ENCODE results near the gene LDLRAD3. TPM values are rescaled to one million over a fixed set of nuclear protein-coding genes. Genes with fewer than 3 reads are reported as not detected.
A peak's percentile ranks its signal among the peaks of the same experiment; 100 is the strongest.

The LDLRAD3 gene
- total RNA-seq, 1 donor from 2014 or later = 28.5 TPM

GRCh38 chr11:36104660-36104992 is 160.8 kb downstream of the LDLRAD3 start:
- Mint-ChIP-seq H3K36me3 (ENCODE audit: low read depth, unreplicated experiment) (peaks cover 23% of the 10 kb centered on the region), H3K27me3 (ENCODE audit: unreplicated experiment) (peaks cover 9% of the 10 kb centered on the region), H3K9me3 (ENCODE audit: unreplicated experiment) (no peaks in the 10 kb centered on the region), H3K4me3 (ENCODE audit: unreplicated experiment) (peak overlapping the region; percentile 68), H3K27ac (ENCODE audit: unreplicated experiment) (peak overlapping the region; percentile 64), H3K4me1 (ENCODE audit: unreplicated experiment) (peaks cover 26% of the 10 kb centered on the region)
- DNase-seq (ENCODE audit: low spot score) = no peak
- TF ChIP-seq CTCF (IDR thresholded peaks at IDR 0.05; ENCODE audit: unreplicated experiment) = no peak

GRCh38 chr11:36105743-36106581 is 162.1 kb downstream of the LDLRAD3 start:
- H3K27me3 Mint-ChIP-seq (ENCODE audit: unreplicated experiment) = peaks cover 9% of the 10 kb centered on the region
- peaks cover 40% of the 10 kb centered on the region for H3K4me1 Mint-ChIP-seq (ENCODE audit: unreplicated experiment)
- no peaks in the 10 kb centered on the region for H3K9me3 Mint-ChIP-seq (ENCODE audit: unreplicated experiment)
- H3K4me3 Mint-ChIP-seq (ENCODE audit: unreplicated experiment) = no peak overlapping the region
- H3K27ac Mint-ChIP-seq (ENCODE audit: unreplicated experiment) = peak overlapping the region; percentile 64
- H3K36me3 Mint-ChIP-seq (ENCODE audit: low read depth, unreplicated experiment) = peaks cover 22% of the 10 kb centered on the region
- DNase-seq (ENCODE audit: low spot score) = no peak
- TF ChIP-seq CTCF (IDR thresholded peaks at IDR 0.05; ENCODE audit: unreplicated experiment) = no peak

- Mint-ChIP-seq H3K27me3 (ENCODE audit: unreplicated experiment) (peaks cover 9% of the 10 kb centered on the region), H3K36me3 (ENCODE audit: low read depth, unreplicated experiment) (peaks cover 20% of the 10 kb centered on the region), H3K4me1 (ENCODE audit: unreplicated experiment) (peaks cover 51% of the 10 kb centered on the region), H3K27ac (ENCODE audit: unreplicated experiment) (no peak overlapping the region), H3K9me3 (ENCODE audit: unreplicated experiment) (no peaks in the 10 kb centered on the region), H3K4me3 (ENCODE audit: unreplicated experiment) (no peak overlapping the region)
- TF ChIP-seq CTCF (IDR thresholded peaks at IDR 0.05; ENCODE audit: unreplicated experiment) = no peak
- no peak for DNase-seq (ENCODE audit: low spot score)
These were observed 163.7 kb downstream of the LDLRAD3 start for GRCh38 chr11:36107547-36107946.

GRCh38 chr11:36108881-36109589 is 165.2 kb downstream of the LDLRAD3 start:
- TF ChIP-seq CTCF (IDR thresholded peaks at IDR 0.05; ENCODE audit: unreplicated experiment) = no peak
- Mint-ChIP-seq H3K27ac (ENCODE audit: unreplicated experiment) (no peak overlapping the region), H3K36me3 (ENCODE audit: low read depth, unreplicated experiment) (peaks cover 29% of the 10 kb centered on the region), H3K27me3 (ENCODE audit: unreplicated experiment) (peaks cover 9% of the 10 kb centered on the region), H3K4me1 (ENCODE audit: unreplicated experiment) (peaks cover 52% of the 10 kb centered on the region), H3K4me3 (ENCODE audit: unreplicated experiment) (no peak overlapping the region), H3K9me3 (ENCODE audit: unreplicated experiment) (no peaks in the 10 kb centered on the region)
- no peak for DNase-seq (ENCODE audit: low spot score)

GRCh38 chr11:36109590-36109849 is 165.7 kb downstream of the LDLRAD3 start:
- Mint-ChIP-seq H3K9me3 (ENCODE audit: unreplicated experiment) (no peaks in the 10 kb centered on the region), H3K36me3 (ENCODE audit: low read depth, unreplicated experiment) (peaks cover 30% of the 10 kb centered on the region), H3K4me3 (ENCODE audit: unreplicated experiment) (no peak overlapping the region), H3K27me3 (ENCODE audit: unreplicated experiment) (peaks cover 9% of the 10 kb centered on the region), H3K27ac (ENCODE audit: unreplicated experiment) (no peak overlapping the region), H3K4me1 (ENCODE audit: unreplicated experiment) (peaks cover 51% of the 10 kb centered on the region)
- TF ChIP-seq CTCF (IDR thresholded peaks at IDR 0.05; ENCODE audit: unreplicated experiment) = no peak
- DNase-seq (ENCODE audit: low spot score) = no peak
